BJ (cell line): ENCODE data around the gene RBMS3. TPM values are rescaled to one million over a fixed set of nuclear protein-coding genes. Genes with fewer than 3 reads are reported as not detected.

Source experiments
- CTCF ChIA-PET: fragments of 350-600 bp; formaldehyde crosslinking; extraction: SDS; loops from one replicate; lab custom pipeline; 2021; ENCODE audit warnings: antibody characterized with exemption, inconsistent platforms; lab: Yijun Ruan, JAX
- POLR2A ChIA-PET: fragments of 300-600 bp; sonication (Branson Sonifier 250); formaldehyde crosslinking; extraction: SDS; loops from one replicate; lab custom pipeline; 2021; ENCODE audit warnings: antibody characterized with exemption; lab: Charles Lee
- DNase-seq: peaks from one replicate; pipeline ENCODE4 v3.0.0-alpha.2; 2011; ENCODE audit warnings: low read depth
- H3K27me3 ChIP-seq: 2 replicates; pipeline ENCODE4 v1.6.0; 2011; ENCODE audit warnings: low read length; ENCODE audit not compliant: control insufficient read depth, insufficient read depth
- H3K36me3 ChIP-seq: 2 replicates; pipeline ENCODE4 v1.5.1; 2011; ENCODE audit warnings: low read length; ENCODE audit not compliant: control insufficient read depth, insufficient read depth
- H3K4me3 ChIP-seq: 2 replicates; pipeline ENCODE4 v1.5.1; 2011; ENCODE audit warnings: low read depth, mild to moderate bottlenecking, control low read depth, low read length
- CTCF ChIP-seq: IDR thresholded peaks from 2 replicates; pipeline ENCODE4 v1.5.1; 2011; ENCODE audit warnings: low read depth, mild to moderate bottlenecking, control low read depth, inconsistent platforms, low read length, moderate library complexity; ENCODE audit not compliant: insufficient read depth
- polyA plus RNA-seq: library from polyadenylated mRNA; depleted of rRNA; stranded (reverse); fragments of >200 nt; gene quantifications from 2 replicates; pipeline ENCODE4 v1.2.3, GENCODE V29; 2011

The RBMS3 gene
- polyA plus RNA-seq, 1 experiment: 14.5 TPM

GRCh38 chr3:29494305-29495036, 213.6 kb downstream of the RBMS3 start:
- no peak for TF ChIP-seq CTCF
- DNase-seq: peak; percentile 37
- ChIA-PET POLR2A (no interaction called here), CTCF (no interaction called here)
- Histone ChIP-seq H3K36me3 (no peaks in the 10 kb centered on the region), H3K27me3 (no peaks in the 10 kb centered on the region), H3K4me3 (no peak overlapping the region)

DNA sequence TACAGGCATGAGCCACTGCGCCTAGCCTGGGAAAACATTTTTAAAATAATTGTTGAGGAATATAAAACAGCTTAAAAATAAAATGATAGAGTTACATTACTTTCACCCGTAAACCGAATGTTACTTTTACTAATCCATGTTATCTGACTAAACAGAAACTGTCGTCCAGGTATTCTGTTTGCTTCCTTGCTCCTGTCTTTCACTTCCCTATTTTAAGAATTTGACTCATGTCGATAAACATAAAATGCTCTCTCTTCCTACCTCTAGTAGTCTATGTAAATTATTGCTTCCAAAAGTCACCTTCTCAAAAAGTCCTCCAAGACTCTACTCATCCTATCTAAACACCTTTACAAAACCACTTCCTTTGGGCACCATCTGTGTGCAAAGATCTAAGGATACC, 216.4 kb downstream of the RBMS3 start:
- ChIA-PET POLR2A (no interaction called here), CTCF (interaction anchor here (0.7 kb wide), 1 partner anchor 578 kb away, joined by 3 read pairs; no protein-coding TSS in a partner anchor)
- Histone ChIP-seq H3K27me3 (no peaks in the 10 kb centered on the region), H3K4me3 (no peak overlapping the region), H3K36me3 (no peaks in the 10 kb centered on the region)
- no peak for DNase-seq
- no peak for TF ChIP-seq CTCF

DNA sequence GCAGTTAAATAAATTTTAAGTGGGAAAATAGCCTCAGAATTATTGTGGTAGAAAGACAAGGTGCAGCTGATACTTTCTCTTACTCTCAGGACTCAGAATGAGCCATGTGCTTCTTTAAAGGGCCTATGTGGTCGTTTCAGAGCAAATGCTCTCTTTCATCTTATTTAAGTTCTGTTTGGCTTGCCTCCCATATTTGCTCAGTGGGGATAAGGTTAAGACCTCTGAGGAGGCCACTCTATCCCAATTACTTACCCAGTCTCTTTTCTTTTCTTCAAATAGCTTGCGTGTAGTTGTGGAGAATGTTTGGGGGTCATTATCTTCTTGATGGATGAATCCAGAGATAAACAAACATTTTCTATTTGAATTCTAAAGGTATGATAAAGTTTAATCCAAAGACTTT, 221.9 kb downstream of the RBMS3 start:
- CTCF ChIA-PET: interaction anchor here (0.6 kb wide), 1 partner anchor 166 kb away, joined by 3 read pairs; no protein-coding TSS in a partner anchor

DNA sequence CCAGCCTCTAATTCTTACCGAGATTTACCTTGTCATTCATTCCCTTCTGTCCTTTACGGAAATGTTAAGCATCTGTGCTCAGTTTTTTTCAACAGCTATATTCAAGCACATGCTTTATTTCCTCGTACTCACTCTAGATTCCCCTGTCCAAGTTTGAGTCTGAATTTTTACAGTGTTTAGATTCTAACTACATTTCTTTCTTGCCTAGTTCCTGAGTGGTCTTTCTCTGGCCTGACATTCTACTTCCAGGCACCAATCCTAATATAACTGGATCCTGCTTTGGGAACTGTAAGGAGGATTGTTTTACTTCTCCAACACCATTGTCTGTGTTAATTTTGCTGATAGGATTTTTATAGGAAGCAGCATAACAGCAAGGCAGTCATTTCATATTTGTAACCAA, 222.4 kb downstream of the RBMS3 start:
- Histone ChIP-seq H3K27me3 (no peaks in the 10 kb centered on the region), H3K4me3 (no peak overlapping the region), H3K36me3 (no peaks in the 10 kb centered on the region)
- POLR2A ChIA-PET: no interaction called here
- CTCF ChIA-PET: no interaction called here
- TF ChIP-seq CTCF: no peak
- DNase-seq: no peak

More for the DNA sequence above, 221.9 kb downstream of the RBMS3 start:
- Histone ChIP-seq H3K4me3 (no peak overlapping the region), H3K27me3 (no peaks in the 10 kb centered on the region), H3K36me3 (no peaks in the 10 kb centered on the region)
- TF ChIP-seq CTCF: no peak
- POLR2A ChIA-PET: no interaction called here
- DNase-seq: no peak

- Histone ChIP-seq H3K4me3 (no peak overlapping the region), H3K36me3 (no peaks in the 10 kb centered on the region), H3K27me3 (no peaks in the 10 kb centered on the region)
- CTCF ChIA-PET: no interaction called here
- TF ChIP-seq CTCF: no peak
- DNase-seq: no peak
- POLR2A ChIA-PET: no interaction called here
Measured at GRCh38 chr3:29503958-29504357, 223.1 kb downstream of the RBMS3 start.
